CD1c-positive myeloid dendritic cell (primary cell): ENCODE results near the gene DPP10.
"Not testable (repeated sequence)": the region's sequence is repeated elsewhere in the genome, so short reads cannot be mapped to it uniquely, and the experiment has no call there.

ENCODE experiments used
- DNase-seq: peaks from one replicate; pipeline ENCODE4 v3.0.0-alpha.2; 2016; ENCODE audit errors: extremely low spot score

Gene DPP10

DNA sequence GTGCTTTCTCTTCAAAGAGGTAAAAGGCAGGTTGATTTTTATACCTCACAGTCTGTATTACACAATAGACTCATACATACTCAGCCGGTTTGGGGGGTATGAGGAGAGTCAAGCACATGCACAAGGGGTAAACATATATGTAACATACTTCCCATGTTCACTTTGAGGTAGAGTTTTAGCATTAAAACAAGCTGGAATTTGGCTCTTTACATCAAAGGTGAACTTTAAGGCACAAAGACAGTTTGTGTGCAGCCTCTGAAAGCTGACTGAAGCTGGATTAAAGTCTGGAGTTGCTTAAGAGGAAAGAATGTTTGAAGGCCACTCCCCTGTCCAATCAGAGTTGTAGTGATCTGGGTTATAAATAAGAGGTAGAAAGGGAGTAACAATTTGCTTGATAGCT lies 282.0 kb downstream of the DPP10 start:
- no peak for DNase-seq

- DNase-seq = no peak
Measured at GRCh38 chr2:114727012-114727411, 284.6 kb downstream of the DPP10 start.

DNA sequence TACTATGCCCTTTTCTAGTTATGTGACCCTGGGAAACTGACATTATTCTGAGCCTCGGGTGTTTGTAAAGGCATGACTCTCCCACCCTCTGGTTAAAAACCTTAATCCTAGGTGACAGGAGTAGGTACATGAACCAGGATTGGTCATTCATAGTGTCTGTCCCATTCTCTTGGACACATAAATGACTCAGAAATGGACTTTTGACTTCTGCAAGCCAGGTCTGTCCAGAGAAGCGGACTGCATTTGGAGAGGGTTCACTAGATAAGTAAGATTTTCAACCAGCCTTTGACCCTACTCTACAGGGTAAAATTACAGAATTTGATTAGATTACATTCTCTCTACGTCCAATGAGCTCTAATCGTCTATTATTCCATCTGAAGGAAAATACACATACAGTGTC lies 285.9 kb downstream of the DPP10 start:
- DNase-seq = no peak

- no peak for DNase-seq
Measured at GRCh38 chr2:114729026-114729425, 286.6 kb downstream of the DPP10 start.

GRCh38 chr2:114735126-114735525 lies 292.7 kb downstream of the DPP10 start:
- DNase-seq = no peak

- no peak for DNase-seq
Measured at GRCh38 chr2:114742245-114742644, 299.8 kb downstream of the DPP10 start.

GRCh38 chr2:114745700-114746099 lies 303.3 kb downstream of the DPP10 start:
- no peak for DNase-seq

GRCh38 chr2:114748175-114748574 lies 305.7 kb downstream of the DPP10 start:
- not testable (repeated sequence) for DNase-seq

DNA sequence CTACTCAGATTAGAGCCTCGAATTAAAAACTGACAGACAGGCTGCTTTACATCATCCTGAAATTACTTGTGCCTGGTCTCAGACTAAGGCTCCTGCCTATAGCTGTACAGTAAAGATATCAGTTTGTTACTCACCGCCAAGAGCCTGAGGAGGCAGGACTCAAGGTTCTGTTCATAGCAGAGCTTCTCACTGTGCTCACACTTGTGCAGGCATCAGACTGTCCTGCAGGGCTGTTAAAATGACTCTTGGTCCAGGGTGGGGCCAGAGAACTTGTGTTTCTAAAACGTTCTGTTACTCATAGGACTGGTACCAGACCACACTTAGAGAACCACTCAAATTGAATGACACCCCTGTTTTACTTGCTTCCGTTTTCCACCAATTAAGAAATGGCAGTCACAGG lies 310.0 kb downstream of the DPP10 start:
- no peak for DNase-seq

GRCh38 chr2:114753145-114753544 lies 310.7 kb downstream of the DPP10 start:
- DNase-seq = no peak

DNA sequence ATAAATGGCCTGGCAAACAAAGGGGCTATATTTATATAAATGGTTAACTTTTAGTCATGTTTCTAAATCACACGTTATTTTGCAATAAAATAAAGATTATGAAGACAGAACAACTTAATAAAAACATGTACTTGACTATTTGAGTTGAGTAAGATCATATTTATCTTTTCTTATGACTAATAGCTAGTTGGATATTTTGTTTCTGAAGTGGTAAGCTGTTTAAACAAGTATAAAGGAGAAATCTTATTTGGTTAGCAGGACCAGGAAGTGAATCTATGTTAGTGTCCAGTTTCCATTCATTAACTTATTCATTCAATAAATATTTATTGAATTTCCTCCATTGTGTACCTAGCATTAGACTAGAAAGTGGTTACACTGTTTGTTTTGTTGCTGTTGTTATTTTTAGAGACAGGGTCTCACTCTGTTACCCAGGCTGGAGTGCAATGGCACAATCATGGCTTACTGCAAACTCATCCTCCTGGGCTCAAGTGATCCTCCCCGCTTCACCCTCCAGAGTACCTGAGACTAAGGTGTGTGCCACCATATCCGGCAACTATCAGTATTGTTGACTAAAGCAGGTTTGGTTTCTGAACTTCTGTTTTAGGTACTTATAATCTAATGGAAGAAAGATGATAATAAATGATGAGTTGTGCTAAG lies 312.6 kb downstream of the DPP10 start:
- DNase-seq = no peak

- no peak for DNase-seq
Measured at GRCh38 chr2:114762376-114762775, 319.9 kb downstream of the DPP10 start.

DNA sequence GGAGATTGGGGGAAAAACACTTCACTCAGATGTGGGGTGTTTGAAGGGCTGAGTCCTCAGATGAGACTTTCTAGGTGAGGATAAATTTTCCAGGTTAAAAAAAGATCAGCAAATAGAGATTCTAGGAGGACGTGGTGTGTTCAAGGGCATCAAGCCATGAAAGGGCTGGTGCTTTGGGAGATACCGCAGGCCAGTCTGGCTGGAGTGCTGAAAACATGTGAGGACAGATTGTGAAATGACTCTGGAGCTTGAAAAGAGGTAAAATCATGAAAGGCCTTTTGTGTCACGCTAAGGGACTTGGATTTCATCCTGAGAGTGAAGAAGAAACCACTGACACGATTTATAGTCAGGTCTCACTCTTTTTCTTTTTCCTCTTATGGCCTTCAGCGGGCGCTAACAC lies 320.5 kb downstream of the DPP10 start:
- no peak for DNase-seq

DNA sequence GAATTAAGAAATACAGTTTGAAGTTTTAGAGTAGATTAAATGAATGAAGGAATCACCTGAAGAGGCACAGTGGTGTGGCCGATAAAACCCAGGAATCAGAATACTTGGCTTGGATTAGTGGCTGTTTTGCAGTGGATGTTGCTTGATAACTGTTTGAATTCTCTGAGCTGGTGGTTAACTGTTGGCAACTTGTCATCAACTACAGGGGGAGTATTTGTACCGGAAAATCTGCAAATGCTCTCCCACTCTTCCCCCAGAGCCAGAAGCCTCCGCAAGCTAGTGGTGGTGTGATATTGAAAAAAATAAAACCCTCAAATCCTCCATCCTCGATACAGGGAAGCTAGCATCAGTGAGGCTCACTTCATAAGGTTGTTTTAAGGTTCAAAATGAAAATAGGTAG lies 326.7 kb downstream of the DPP10 start:
- DNase-seq = no peak

- DNase-seq = no peak
Measured at GRCh38 chr2:114769991-114770390, 327.6 kb downstream of the DPP10 start.

DNA sequence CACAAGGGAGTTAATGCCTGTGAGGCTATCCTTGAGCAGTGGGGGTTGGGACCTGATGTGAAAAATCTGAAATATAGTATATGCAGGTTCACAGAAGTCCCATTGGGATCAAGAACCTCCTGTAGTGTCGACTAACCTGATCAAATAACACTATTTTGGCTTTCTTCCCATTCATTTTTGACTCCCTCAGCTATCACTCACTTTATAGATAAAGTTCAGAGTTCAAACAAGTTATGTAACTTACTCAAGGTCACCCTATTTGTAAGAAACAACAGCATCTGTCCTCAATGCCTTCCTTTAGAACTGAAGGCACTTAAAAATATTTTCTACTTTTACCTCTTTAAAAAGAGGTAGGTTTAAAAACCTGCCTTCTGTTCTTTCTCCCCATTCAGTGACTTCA lies 341.6 kb downstream of the DPP10 start:
- no peak for DNase-seq

GRCh38 chr2:114784890-114785583 lies 342.6 kb downstream of the DPP10 start:
- DNase-seq = no peak

GRCh38 chr2:114786901-114787300 lies 344.5 kb downstream of the DPP10 start:
- DNase-seq = no peak

- DNase-seq = no peak
Measured at GRCh38 chr2:114787486-114787885, 345.0 kb downstream of the DPP10 start.

GRCh38 chr2:114789989-114790388 lies 347.5 kb downstream of the DPP10 start:
- DNase-seq = no peak

GRCh38 chr2:114797540-114797939 lies 355.1 kb downstream of the DPP10 start:
- no peak for DNase-seq

GRCh38 chr2:114797942-114798341 lies 355.5 kb downstream of the DPP10 start:
- no peak for DNase-seq

GRCh38 chr2:114800371-114800770 lies 357.9 kb downstream of the DPP10 start:
- no peak for DNase-seq

DNA sequence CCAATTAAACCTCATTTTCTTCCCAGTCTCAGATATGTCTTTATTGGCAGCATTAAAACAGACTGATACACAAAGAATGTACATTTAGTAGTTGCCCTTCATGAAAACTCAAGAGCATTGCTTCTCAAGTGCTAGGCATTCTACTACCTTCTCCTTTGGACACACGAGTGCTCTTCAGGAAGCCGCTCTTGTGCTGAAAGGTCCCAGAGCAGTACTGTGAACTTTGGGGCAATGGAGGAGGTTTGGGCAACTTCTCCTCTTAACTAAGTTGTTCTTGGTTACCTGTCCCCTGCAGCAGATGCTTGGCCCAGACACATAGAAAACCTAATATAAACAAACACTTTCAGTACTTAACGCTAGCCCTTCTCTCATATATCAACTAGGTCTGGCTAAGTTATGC lies 362.8 kb downstream of the DPP10 start:
- DNase-seq = no peak
